GM19397 (cell line): ENCODE results near the gene SH3D19.
"Not testable (repeated sequence)": the region's sequence is repeated elsewhere in the genome, so short reads cannot be mapped to it uniquely, and the experiment has no call there.

ENCODE experiments used
- ATAC-seq: cut with Tn5 transposase; IDR thresholded peaks from one replicate; pipeline ENCODE4 v1.9.1; 2021; ENCODE audit warnings: mild to moderate bottlenecking, moderate library complexity; ENCODE audit not compliant: unreplicated experiment

Gene SH3D19

GRCh38 chr4:151163855-151164254 is 161.6 kb downstream of the SH3D19 start:
- ATAC-seq = no peak

- no peak for ATAC-seq
Measured at GRCh38 chr4:151158979-151159378, 166.4 kb downstream of the SH3D19 start.

- ATAC-seq = no peak
Measured at GRCh38 chr4:151157543-151157942, 167.9 kb downstream of the SH3D19 start.

- no peak for ATAC-seq
Measured at GRCh38 chr4:151153585-151153984, 171.8 kb downstream of the SH3D19 start.

- no peak for ATAC-seq
Measured at GRCh38 chr4:151152028-151152427, 173.4 kb downstream of the SH3D19 start.

- ATAC-seq = no peak
Measured at GRCh38 chr4:151150821-151151580, 174.4 kb downstream of the SH3D19 start.

GRCh38 chr4:151148261-151148660 is 177.1 kb downstream of the SH3D19 start:
- no peak for ATAC-seq

- ATAC-seq = no peak
Measured at GRCh38 chr4:151147000-151147399, 178.4 kb downstream of the SH3D19 start.

- no peak for ATAC-seq
Measured at GRCh38 chr4:151144329-151145072, 180.9 kb downstream of the SH3D19 start.

GRCh38 chr4:151143811-151144210 is 181.6 kb downstream of the SH3D19 start:
- no peak for ATAC-seq

GRCh38 chr4:151143162-151143561 is 182.2 kb downstream of the SH3D19 start:
- ATAC-seq = no peak

- no peak for ATAC-seq
Measured at GRCh38 chr4:151142758-151143157, 182.6 kb downstream of the SH3D19 start.

- ATAC-seq = no peak
Measured at GRCh38 chr4:151139814-151140213, 185.6 kb downstream of the SH3D19 start.

- ATAC-seq = not testable (repeated sequence)
Measured at GRCh38 chr4:151136048-151136447, 189.4 kb downstream of the SH3D19 start.

GRCh38 chr4:151133311-151133710 is 192.1 kb downstream of the SH3D19 start:
- no peak for ATAC-seq

GRCh38 chr4:151129796-151130195 is 195.6 kb downstream of the SH3D19 start:
- no peak for ATAC-seq

GRCh38 chr4:151117371-151117962 is 207.9 kb downstream of the SH3D19 start:
- ATAC-seq = peak; percentile 93

GRCh38 chr4:151114986-151115385 is 210.4 kb downstream of the SH3D19 start:
- ATAC-seq = no peak

- no peak for ATAC-seq
Measured at GRCh38 chr4:151114338-151114737, 211.1 kb downstream of the SH3D19 start.

- ATAC-seq = no peak
Measured at GRCh38 chr4:151110236-151110635, 215.2 kb downstream of the SH3D19 start.

GRCh38 chr4:151107063-151107462 is 218.3 kb downstream of the SH3D19 start:
- no peak for ATAC-seq
